Caki2 (cell line): ENCODE measurements around the gene BMP10. TPM values are rescaled to one million over a fixed set of nuclear protein-coding genes. Genes with fewer than 3 reads are reported as not detected.
"Not testable (repeated sequence)": the region's sequence is repeated elsewhere in the genome, so short reads cannot be mapped to it uniquely, and the experiment has no call there.

Experiments used
- DNase-seq: peaks from one replicate; pipeline ENCODE4 v3.0.0-alpha.2; 2015; ENCODE audit warnings: low read depth
- in situ Hi-C: cut with HindIII; loops from 2 replicates; pipeline ENCODE4 v1.10.0; 2016; ENCODE audit warnings: low sequenced_read_pairs, low pct_unique_long_range_greater_than_20kb, mixed read lengths
- total RNA-seq: library from RNA; depleted of rRNA; stranded (reverse); fragments of >200 nt; shearing (Covaris generic); gene quantifications from 2 replicates; pipeline ENCODE4 v1.2.3, GENCODE V29; 2014; ENCODE audit warnings: low replicate concordance

BMP10 gene
- total RNA-seq, 1 experiment from 2014 or later = not detected

GRCh38 chr2:68901561-68901960 is 30.4 kb upstream of the BMP10 start:
- in situ Hi-C loops = no loop called here
- no peak for DNase-seq

GRCh38 chr2:68901199-68901514 is 30.0 kb upstream of the BMP10 start:
- in situ Hi-C loops = no loop called here
- no peak for DNase-seq

- DNase-seq = no peak
- in situ Hi-C loops = no loop called here
Measured at GRCh38 chr2:68900496-68901198, 29.4 kb upstream of the BMP10 start.

- DNase-seq, in situ Hi-C loops: not testable (repeated sequence)
Measured at GRCh38 chr2:68895981-68896380, 24.8 kb upstream of the BMP10 start.

- no peak for DNase-seq
- in situ Hi-C loops = no loop called here
Measured at GRCh38 chr2:68889500-68889899, 18.3 kb upstream of the BMP10 start.

- in situ Hi-C loops = no loop called here
- DNase-seq = no peak
Measured at GRCh38 chr2:68889021-68889420, 17.8 kb upstream of the BMP10 start.

- in situ Hi-C loops = no loop called here
- DNase-seq = no peak
Measured at GRCh38 chr2:68888038-68888704, 17.0 kb upstream of the BMP10 start.

- in situ Hi-C loops = no loop called here
- no peak for DNase-seq
Measured at GRCh38 chr2:68885811-68886075, 14.5 kb upstream of the BMP10 start.

GRCh38 chr2:68885074-68885810 is 14.0 kb upstream of the BMP10 start:
- DNase-seq = no peak
- in situ Hi-C loops = no loop called here

GRCh38 chr2:68880213-68880612 is 9.0 kb upstream of the BMP10 start:
- in situ Hi-C loops = no loop called here
- no peak for DNase-seq

GRCh38 chr2:68879296-68879695 is 8.1 kb upstream of the BMP10 start:
- in situ Hi-C loops = no loop called here
- DNase-seq = no peak

GRCh38 chr2:68878753-68879152 is 7.6 kb upstream of the BMP10 start:
- in situ Hi-C loops = no loop called here
- DNase-seq = no peak

- no peak for DNase-seq
- in situ Hi-C loops = no loop called here
Measured at GRCh38 chr2:68878071-68878711, 7.0 kb upstream of the BMP10 start.

GRCh38 chr2:68877079-68877772 is 6.0 kb upstream of the BMP10 start:
- in situ Hi-C loops = no loop called here
- DNase-seq = no peak

GRCh38 chr2:68870215-68870614 is 982 bp downstream of the BMP10 start:
- DNase-seq = no peak
- in situ Hi-C loops = no loop called here

- in situ Hi-C loops = no loop called here
Measured at GRCh38 chr2:68865108-68865507, 6.1 kb downstream of the BMP10 start.

GRCh38 chr2:68863996-68864395 is 7.2 kb downstream of the BMP10 start:
- in situ Hi-C loops = no loop called here
- DNase-seq = no peak

More at GRCh38 chr2:68865108-68865507, 6.1 kb downstream of the BMP10 start:
- no peak for DNase-seq

- no peak for DNase-seq
- in situ Hi-C loops = no loop called here
Measured at GRCh38 chr2:68862889-68863288, 8.3 kb downstream of the BMP10 start.

GRCh38 chr2:68861330-68861729 is 9.9 kb downstream of the BMP10 start:
- DNase-seq = no peak
- in situ Hi-C loops = no loop called here
